GM18861 (cell line): ENCODE results near the gene SLC17A5.
"Not testable (repeated sequence)": the region's sequence is repeated elsewhere in the genome, so short reads cannot be mapped to it uniquely, and the experiment has no call there.

Experiments
- ATAC-seq: cut with Tn5 transposase; IDR thresholded peaks from one replicate; pipeline ENCODE4 v1.9.1; 2021; ENCODE audit not compliant: unreplicated experiment

The SLC17A5 gene

DNA sequence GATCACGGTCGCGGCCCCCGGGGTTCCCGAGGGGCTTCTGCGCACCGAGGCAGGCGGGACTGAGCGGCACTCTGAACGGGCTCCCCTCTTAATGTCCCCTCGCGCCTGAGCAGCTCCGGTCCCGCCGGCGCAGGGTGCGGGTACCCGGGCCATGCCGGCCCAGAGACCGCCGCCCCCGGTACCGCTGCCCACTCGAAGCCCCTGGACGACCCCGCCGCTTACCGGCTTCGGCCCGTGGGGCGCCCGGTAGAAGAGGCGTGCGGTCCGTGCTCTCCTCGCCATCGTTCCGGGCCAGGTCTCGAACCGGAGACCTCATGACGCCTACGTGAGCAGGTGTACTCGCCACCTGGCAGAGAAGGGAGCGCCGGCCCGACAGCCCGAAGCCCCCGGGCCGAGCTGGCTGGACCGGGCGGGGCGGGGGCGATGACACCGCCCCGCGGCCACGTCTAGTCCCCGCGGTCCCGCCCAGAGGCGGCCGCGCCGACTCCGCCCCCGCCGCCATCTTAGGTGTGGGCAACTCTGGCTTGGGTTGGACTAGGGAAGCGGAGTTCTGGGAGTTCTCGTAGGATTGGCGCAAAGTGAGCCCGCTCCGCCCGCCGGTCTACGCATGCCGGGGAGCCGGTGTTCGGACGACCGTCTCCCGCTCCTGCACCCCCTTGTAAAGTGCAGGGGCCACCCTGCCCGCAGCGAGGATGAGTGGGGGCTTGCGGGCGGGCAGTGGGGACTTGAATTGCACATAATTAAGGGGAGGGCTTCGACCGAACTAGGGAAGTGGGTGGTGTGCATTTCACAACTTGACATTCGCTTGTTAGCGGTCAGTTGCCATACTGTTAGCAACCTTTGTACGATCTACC is at the start of gene SLC17A5:
Gene SLC17A5, minus strand, starts transcription at position 422 of the 854 bp plus-strand sequence. Its CDS starts 106 bp downstream, at position 316.
- peak; percentile 75 for ATAC-seq

DNA sequence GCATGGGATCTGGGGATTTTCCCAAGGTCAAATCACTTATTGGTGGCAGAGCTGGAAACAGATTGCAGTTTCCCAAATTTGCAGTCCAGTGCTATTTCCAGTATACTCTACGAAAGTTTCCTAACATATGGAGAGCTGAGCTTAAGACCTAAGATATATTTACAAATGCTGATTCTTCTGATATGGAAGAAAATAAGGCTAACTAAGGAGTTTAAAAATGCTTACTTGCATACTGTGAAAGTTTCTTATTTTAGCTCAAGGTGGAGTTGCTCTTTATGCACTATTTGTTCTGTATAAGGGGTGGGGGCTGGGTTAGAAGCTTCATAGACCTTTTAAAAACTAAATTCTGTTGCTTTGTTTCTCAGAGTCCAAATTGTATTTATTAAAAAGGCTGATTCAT is 49.7 kb upstream of the SLC17A5 start:
- ATAC-seq, result no peak

DNA sequence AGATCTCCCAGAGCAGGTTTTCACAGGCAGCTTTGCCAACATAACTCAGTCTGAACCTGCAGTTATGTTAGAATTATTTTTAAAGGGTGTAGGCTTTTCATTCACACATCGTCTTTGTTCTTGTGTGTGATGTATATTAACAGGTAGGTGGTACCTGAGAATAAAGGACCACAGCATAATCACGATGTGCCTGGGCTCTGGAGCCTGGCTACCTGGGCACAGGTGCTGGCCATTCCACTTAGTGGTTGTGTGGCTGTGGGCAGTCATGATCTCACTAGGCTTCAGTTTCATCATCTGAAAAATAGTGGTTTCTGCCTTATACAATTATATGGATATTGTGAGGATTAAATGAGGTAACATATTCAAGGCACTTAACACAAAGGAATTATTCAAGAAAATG is 48.7 kb upstream of the SLC17A5 start:
- no peak for ATAC-seq

GRCh38 chr6:73699676-73700459 is 46.1 kb upstream of the SLC17A5 start:
- ATAC-seq, result no peak

DNA sequence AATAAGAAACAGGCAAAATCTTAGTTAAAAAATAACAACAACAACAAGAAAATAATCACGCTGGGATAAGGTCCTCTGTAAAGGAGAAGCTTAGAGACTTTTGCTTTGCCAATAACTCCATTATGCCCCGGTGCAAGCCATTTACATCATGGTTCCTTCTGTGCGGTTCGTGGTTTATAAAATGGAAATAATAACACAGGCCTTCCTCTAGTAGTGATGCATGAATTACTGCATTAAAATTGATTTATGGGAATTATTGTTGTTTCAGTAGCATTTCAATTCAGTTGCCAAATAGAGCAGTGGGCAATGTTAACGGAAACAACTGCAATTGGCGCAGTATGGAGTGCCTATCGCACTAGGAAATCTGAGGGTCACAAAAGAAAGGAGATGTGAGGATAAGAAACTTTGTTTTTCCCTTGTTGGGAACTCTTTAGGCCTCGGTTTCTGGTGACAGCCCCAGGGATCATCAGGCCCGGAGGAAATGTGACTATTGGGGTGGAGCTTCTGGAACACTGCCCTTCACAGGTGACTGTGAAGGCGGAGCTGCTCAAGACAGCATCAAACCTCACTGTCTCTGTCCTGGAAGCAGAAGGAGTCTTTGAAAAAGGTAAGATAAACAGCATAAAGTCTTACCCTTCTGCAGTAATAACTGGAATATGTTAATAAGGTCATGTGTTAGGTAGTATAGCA is 43.3 kb upstream of the SLC17A5 start:
- ATAC-seq, result peak; percentile 34

- ATAC-seq, result peak; percentile 54
Observed at GRCh38 chr6:73695619-73696421, 42.0 kb upstream of the SLC17A5 start, which contains the start of gene CD109. CD109 (plus strand) TSS chr6:73696203; CDS start chr6:73696216, 13 bp downstream.

DNA sequence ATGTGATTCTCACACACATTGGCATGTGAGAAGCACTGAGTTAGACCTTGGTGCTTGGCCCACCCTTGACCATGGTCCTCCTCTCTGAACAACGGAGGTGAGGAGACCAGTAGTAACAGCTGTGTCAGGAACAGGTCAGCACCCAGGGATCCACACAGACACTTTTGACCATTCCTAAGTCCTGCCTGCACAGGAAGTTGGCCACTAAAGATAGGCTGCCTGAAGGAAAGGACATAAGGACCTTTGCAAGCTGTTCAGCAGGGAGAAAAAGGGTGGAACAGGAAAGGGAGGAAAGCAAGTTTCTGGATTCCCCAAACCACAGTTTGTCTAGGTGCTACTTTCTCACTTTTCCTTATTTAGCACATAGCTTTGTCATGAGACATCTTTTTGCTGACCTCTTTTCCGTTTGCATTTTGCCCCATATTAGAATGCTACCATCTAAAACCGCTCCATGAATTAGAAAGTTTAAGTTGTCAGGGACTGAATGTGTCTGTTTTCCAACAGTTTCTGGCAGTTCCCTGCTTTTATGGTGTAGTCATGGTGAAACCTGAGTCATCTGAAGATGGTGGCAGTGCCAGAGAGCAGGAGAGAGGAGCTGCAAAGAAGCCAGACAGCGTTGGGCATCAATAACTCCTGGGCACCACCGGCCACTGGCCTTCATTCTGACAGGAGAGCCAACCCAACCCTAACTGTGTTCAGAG is 41.1 kb upstream of the SLC17A5 start:
- no peak for ATAC-seq

DNA sequence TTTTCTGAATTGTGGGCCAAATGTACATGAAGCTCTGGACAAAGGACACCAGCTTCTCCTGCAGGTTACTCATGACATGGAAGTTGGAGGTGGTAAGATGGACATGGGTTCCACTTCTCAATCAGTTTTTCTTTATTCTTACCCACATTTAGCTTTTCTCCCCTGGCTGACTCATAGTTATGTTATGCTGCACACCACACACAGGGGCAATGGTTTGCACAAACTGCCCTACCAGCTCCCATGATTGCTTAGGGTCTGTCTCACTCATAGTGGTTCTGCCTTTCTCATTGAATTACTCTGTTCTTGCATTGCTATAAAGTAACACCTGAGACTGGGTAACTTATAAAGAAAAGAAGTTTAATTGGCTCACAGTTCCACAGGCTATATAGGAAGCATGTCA is 37.7 kb upstream of the SLC17A5 start:
- no peak for ATAC-seq

- no peak for ATAC-seq
Observed at GRCh38 chr6:73690056-73690455, 36.3 kb upstream of the SLC17A5 start.

DNA sequence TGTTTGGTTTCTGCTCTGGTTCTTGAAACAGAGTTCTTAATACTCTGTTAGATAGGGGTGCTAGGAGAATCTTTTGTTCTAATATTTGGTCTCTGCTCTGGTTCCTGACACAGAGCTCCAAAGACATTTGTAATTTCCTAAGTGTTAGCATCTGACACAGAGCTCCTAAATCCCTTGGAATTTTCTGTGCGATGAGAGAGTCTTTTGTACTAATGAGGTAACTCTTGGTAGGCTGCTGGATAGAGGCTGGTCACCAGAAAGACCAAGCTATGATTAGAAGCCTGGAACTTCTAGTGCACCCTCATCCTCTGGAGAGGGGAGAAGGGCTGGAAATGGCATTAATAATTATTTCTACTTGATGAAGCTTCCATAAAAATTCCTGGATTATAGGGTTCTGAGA is 34.6 kb upstream of the SLC17A5 start:
- no peak for ATAC-seq

DNA sequence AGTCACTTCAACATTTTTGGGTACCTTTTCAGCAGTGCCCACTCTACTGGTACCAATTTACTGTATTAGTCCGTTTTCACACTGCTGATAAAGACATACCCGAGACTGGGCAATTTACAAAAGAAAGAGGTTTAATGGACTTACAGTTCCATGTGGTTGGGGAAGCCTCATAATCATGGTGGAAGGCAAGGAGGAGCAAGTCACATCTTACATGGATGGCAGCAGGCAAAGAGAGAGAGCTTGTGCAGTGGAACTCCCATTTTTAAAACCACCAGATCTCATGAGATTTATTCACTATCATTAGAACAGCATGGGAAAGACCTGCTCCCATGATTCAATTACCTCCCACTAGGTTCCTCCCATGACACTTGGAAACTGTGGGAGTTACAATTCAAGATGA is 29.8 kb upstream of the SLC17A5 start:
- ATAC-seq, result not testable (repeated sequence)

GRCh38 chr6:73680289-73680918 is 26.6 kb upstream of the SLC17A5 start:
- ATAC-seq, result no peak

- not testable (repeated sequence) for ATAC-seq
Observed at GRCh38 chr6:73679846-73680245, 26.1 kb upstream of the SLC17A5 start.

DNA sequence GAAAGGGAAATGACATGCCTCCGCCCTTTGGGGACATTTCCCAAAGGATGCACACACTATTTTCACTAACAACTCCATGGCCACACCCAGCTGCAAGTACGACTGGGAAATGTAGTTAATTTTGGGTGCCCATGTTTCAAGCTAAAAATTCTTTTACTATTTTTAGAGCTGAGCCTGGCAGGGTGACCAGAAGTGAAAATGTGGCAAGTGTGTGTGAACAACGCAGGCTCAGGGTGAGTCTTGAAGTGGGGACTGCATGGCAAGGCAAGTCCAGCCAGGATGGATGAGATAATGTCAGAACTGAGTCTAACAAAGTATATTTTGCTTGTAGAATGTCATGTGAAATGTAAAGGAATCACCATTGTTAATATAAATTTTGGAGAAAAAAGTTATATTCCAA is 25.2 kb upstream of the SLC17A5 start:
- no peak for ATAC-seq

- ATAC-seq, result peak; percentile 95
Observed at GRCh38 chr6:73675466-73676098, 21.8 kb upstream of the SLC17A5 start.

- ATAC-seq, result no peak
Observed at GRCh38 chr6:73671911-73672685, 18.3 kb upstream of the SLC17A5 start.

DNA sequence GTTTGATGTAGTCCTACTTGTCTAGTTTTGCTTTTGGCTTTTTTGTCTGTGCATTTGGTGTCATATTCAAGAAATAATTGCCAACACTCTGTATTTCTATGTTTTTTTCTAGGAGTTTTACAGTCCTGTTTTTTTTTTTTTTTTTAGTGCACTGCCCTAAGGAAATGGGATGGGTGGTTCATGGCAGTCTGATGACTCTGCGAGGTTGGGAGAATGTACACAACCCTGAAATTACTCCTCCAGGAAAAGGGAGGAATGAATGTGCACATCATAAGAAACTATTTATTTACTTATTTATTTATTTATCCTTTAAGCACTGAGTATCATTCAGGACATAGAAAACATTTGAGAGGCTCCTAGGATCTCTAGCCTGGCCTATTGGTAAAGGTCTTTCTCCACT is 15.2 kb upstream of the SLC17A5 start:
- ATAC-seq, result no peak

DNA sequence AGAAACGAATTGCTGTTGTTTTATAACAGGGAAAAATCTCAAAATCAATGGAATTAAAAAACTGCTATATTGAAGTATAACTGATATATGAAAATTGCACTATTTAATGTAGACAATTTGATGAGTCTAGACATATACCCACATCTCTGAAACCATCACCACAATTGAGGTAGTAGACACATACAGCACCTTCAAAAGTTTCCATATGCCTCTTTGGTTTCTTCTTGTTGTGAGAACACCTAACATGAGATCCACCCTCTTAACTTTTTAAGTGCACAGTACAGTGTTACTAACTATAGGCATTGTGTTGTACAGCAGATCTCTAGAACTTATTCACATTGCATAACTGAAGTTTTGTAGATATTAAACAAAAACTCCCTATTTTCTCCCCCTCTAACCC is 14.0 kb upstream of the SLC17A5 start:
- no peak for ATAC-seq
